A549 (cell line): ENCODE data around the gene MOGAT3. TPM values are rescaled to one million over a fixed set of nuclear protein-coding genes. Genes with fewer than 3 reads are reported as not detected.

Experiments
- ATAC-seq, 2 experiments: fragments of 200-7000 bp in 1 of 2; fragments of >200 bp in 1 of 2; cut with Nextera tagmentation in 1 of 2; cut with Tn5 transposase in 1 of 2; 3 replicates each; pipeline versions ENCODE4 v1.8.0 to v1.9.1; 2018 to 2020; ENCODE audit warnings: mild to moderate bottlenecking in 1 of 2, moderate library complexity in 1 of 2
- CTCF ChIA-PET: fragments of 300-600 bp; sonication (Branson Sonifier 250); formaldehyde crosslinking; extraction: SDS; loops from one replicate; lab custom pipeline; 2021; ENCODE audit warnings: antibody characterized with exemption, inconsistent platforms; lab: Yijun Ruan, JAX
- POLR2A ChIA-PET: fragments of 350-600 bp; formaldehyde crosslinking; extraction: SDS; loops from one replicate; lab custom pipeline; 2021; ENCODE audit warnings: antibody characterized with exemption, inconsistent platforms; lab: Yijun Ruan, JAX
- DNase-seq, 2 experiments: peaks; one replicate each; pipeline versions ENCODE4 v3.0.0 to v3.0.0-alpha.2; 2011 to 2016; ENCODE audit warnings: low read depth in 1 of 2, low spot score in 1 of 2
- FAIRE-seq: peaks from 2 replicates; lab custom pipeline; 2011; peaks lifted over from hg19 to GRCh38; lab: Jason Lieb, UNC
- H3K27ac ChIP-seq, 2 experiments: fragments of >200 bp; sonication (Bioruptor Twin); formaldehyde crosslinking; 3 replicates each; pipeline ENCODE4 v1.5.1; 2016 to 2017
- H3K4me1 ChIP-seq: fragments of >200 bp; sonication (Bioruptor Twin); formaldehyde crosslinking; 3 replicates; pipeline ENCODE4 v1.6.1; 2016
- H3K4me2 ChIP-seq: fragments of >200 bp; sonication (Bioruptor Twin); formaldehyde crosslinking; 3 replicates; pipeline ENCODE4 v1.6.1; 2016
- H3K4me3 ChIP-seq: fragments of >200 bp; sonication (Bioruptor Twin); formaldehyde crosslinking; 3 replicates; pipeline ENCODE4 v1.5.1; 2016
- H3K9me3 ChIP-seq: fragments of >200 bp; sonication (Bioruptor Twin); formaldehyde crosslinking; 3 replicates; pipeline ENCODE4 v1.6.1; 2016
- CTCF ChIP-seq: fragments of >200 bp; sonication (Bioruptor Twin); formaldehyde crosslinking; IDR thresholded peaks from 3 replicates; pipeline ENCODE4 v1.5.1; 2016
- E2F6 ChIP-seq: IDR thresholded peaks from 2 replicates; pipeline ENCODE4 v1.6.1; 2012; ENCODE audit warnings: low read depth, borderline replicate concordance
- GATA3 ChIP-seq: IDR thresholded peaks from 2 replicates; pipeline ENCODE4 v1.6.1; 2012; ENCODE audit warnings: borderline replicate concordance
- HMGXB4 ChIP-seq: fragments of 250-450 bp; sonication (Bioruptor Pico); IDR thresholded peaks from 2 replicates; pipeline ENCODE4 v1.5.0; 2021; ENCODE audit warnings: mild to moderate bottlenecking, moderate library complexity, borderline replicate concordance
- JUN ChIP-seq, 2 experiments: fragments of >200 bp; sonication (Bioruptor Twin); formaldehyde crosslinking; IDR thresholded peaks; 2 replicates in 1 of 2; 3 replicates in 1 of 2; pipeline ENCODE4 v1.6.1; 2016 to 2017
- MAX ChIP-seq: IDR thresholded peaks from 2 replicates; pipeline ENCODE4 v1.6.1; 2012
- NPAS2 ChIP-seq: fragments of 250-450 bp; sonication (Bioruptor Pico); IDR thresholded peaks from 2 replicates; pipeline ENCODE4 v1.8.0; 2022; ENCODE audit warnings: mild to moderate bottlenecking, moderate library complexity, borderline replicate concordance
- NR3C1 ChIP-seq: fragments of >200 bp; sonication (Bioruptor Twin); formaldehyde crosslinking; IDR thresholded peaks from 3 replicates; pipeline ENCODE4 v1.6.1; 2017
- PBX3 ChIP-seq: IDR thresholded peaks from 2 replicates; pipeline ENCODE4 v1.6.1; 2012
- POLR2A ChIP-seq: IDR thresholded peaks from 2 replicates; pipeline ENCODE4 v1.6.1; 2012; ENCODE audit warnings: mild to moderate bottlenecking, low read length
- RCOR1 ChIP-seq: fragments of 150-350 bp; IDR thresholded peaks from 2 replicates; pipeline ENCODE4 v1.6.1; 2014; ENCODE audit warnings: antibody characterized with exemption, low read length, low read depth
- SMC3 ChIP-seq: fragments of >200 bp; sonication (Bioruptor Twin); formaldehyde crosslinking; IDR thresholded peaks from 3 replicates; pipeline ENCODE4 v1.6.1; 2018; ENCODE audit warnings: inconsistent platforms
- TFCP2L1 ChIP-seq: fragments of 250-450 bp; sonication (Bioruptor Pico); IDR thresholded peaks from 2 replicates; pipeline ENCODE4 v1.5.0; 2021; ENCODE audit warnings: mild to moderate bottlenecking
- TP53 ChIP-seq: fragments of 250-450 bp; sonication (Bioruptor Pico); IDR thresholded peaks from 2 replicates; pipeline ENCODE4 v1.5.0; 2021; ENCODE audit warnings: mild to moderate bottlenecking, moderate library complexity
- WGBS: methylation state at CpG from one replicate; pipeline ENCODE4 v1.1.6; 2017; ENCODE audit errors: missing lambda C conversion rate; 5-methylcytosine and 5-hydroxymethylcytosine counted together
- polyA plus RNA-seq, 4 experiments: library from polyadenylated mRNA; depleted of rRNA in 3 of 4; stranded (reverse); fragments of >200 nt; fragmentation: RNase III in 1 of 4; extraction: RNeasy Plus Mini Kit Qiagen cat#74134 plus additional on column Dnase treatment in 1 of 4; gene quantifications; 2 replicates in 3 of 4; 3 replicates in 1 of 4; pipeline ENCODE4 v1.2.3, GENCODE V29; 2011 to 2017

MOGAT3 gene
- polyA plus RNA-seq, 2 of the 4 experiments (the other 2 are of a cell fraction), result 0.09 to 0.14 TPM

- peak overlapping the region; percentile 97 for H3K4me2 ChIP-seq
- no peak for FAIRE-seq
- peak in 1 of 2 experiments; percentile 69 for DNase-seq
- CTCF ChIA-PET, result interaction anchor here (0.5 to 6.7 kb wide), 8 partner anchors 11 to 350 kb away, joined by 3 to 68 read pairs (median 4); partner anchors contain the start of gene MOGAT3
- WGBS, result 19% methylated on average over 31 of the region's 53 CpGs
- ATAC-seq, result peak; percentile 48 to 55
- TF ChIP-seq PBX3 (0 out of 2 replicates have a peak, but pooled peaks have one; percentile 28), POLR2A (no peak), E2F6 (peak; percentile 64), MAX (peak; percentile 71)
- TF ChIP-seq, all 56 proteins: peak for 3
- H3K4me3 ChIP-seq, result peak overlapping the region; percentile 33
- no peaks in the 10 kb centered on the region for H3K9me3 ChIP-seq
- H3K27ac ChIP-seq, result peak overlapping the region; percentile 52 to 80; a peak in 5 of 6 replicates
- H3K4me1 ChIP-seq, result peaks cover 55% of the 10 kb centered on the region
- POLR2A ChIA-PET, result interaction anchor here (1.0 to 1.7 kb wide), 3 partner anchors 8 to 298 kb away, joined by 3 to 16 read pairs (median 4); partner anchors contain the start of genes SRRT and VGF
Measured at GRCh38 chr7:101172854-101173751, 27.7 kb downstream of the MOGAT3 start.

GRCh38 chr7:101172005-101172853, 28.6 kb downstream of the MOGAT3 start:
- H3K9me3 ChIP-seq, result no peaks in the 10 kb centered on the region
- ATAC-seq (no peak), FAIRE-seq (no peak), DNase-seq (no peak)
- H3K27ac ChIP-seq, result peak overlapping the region in 1 of 2 experiments; percentile 80; a peak in 3 of 6 replicates
- peak overlapping the region; percentile 97 for H3K4me2 ChIP-seq
- ChIA-PET CTCF (interaction anchor here (0.6 to 6.7 kb wide), 14 partner anchors 11 to 95 kb away, joined by 3 to 68 read pairs (median 10); partner anchors contain the start of gene PLOD3), POLR2A (no interaction called here)
- WGBS, result 25% methylated on average over 23 of the region's 79 CpGs
- H3K4me1 ChIP-seq, result peaks cover 64% of the 10 kb centered on the region
- TF ChIP-seq NR3C1 (no peak), HMGXB4 (no peak), CTCF (no peak), TFCP2L1 (no peak), RCOR1 (no peak), GATA3 (no peak), NPAS2 (CRISPR knock-in tag) (no peak), JUN (IDR thresholded peaks at IDR 0.05) (no peak)
- peak overlapping the region; percentile 33 for H3K4me3 ChIP-seq

GRCh38 chr7:101171442-101171837, 29.4 kb downstream of the MOGAT3 start:
- peaks cover 71% of the 10 kb centered on the region for H3K4me1 ChIP-seq
- CTCF ChIA-PET, result interaction anchor here (0.6 to 3.1 kb wide), 20 partner anchors 10 to 277 kb away, joined by 3 to 56 read pairs (median 6); partner anchors contain the start of genes AP1S1 and PLOD3

More at GRCh38 chr7:101171442-101171837, 29.4 kb downstream of the MOGAT3 start:
- FAIRE-seq (no peak), ATAC-seq (no peak)
- peak overlapping the region; percentile 97; the same call in 2 of the 3 replicates for H3K4me2 ChIP-seq
- POLR2A ChIA-PET, result no interaction called here
- TF ChIP-seq SMC3, result 0 out of 3 replicates have a peak, but pooled peaks have one; percentile 17
- TF ChIP-seq TP53 (CRISPR knock-in tag), result no peak
- TF ChIP-seq, all 56 proteins: peak for 1
- H3K27ac ChIP-seq, result no peak overlapping the region
- peak overlapping the region; percentile 6; the same call in 1 of the 3 replicates for H3K4me3 ChIP-seq
- no peaks in the 10 kb centered on the region for H3K9me3 ChIP-seq
- 14% methylated on average over 13 of the region's 13 CpGs for WGBS
- DNase-seq, result no peak
